ENCODE results near the gene CCT4.

GRCh38 chr2:61853847-61854563, 34.5 kb downstream of the CCT4 start, which contains the start of gene FAM161A:
- TF ChIP-seq CTCF (IDR thresholded peaks at IDR 0.05; ENCODE audit: low read depth, low read length, poor library complexity, severe bottlenecking) (no peak), EZH2phosphoT487 (IDR thresholded peaks at IDR 0.05; ENCODE audit: borderline replicate concordance, low read length) (no peak)

Data from DOHH2 (cell line).